NT2/D1 (cell line): ENCODE data around the gene ZNF48.

Source experiments
- SUZ12 ChIP-seq: IDR thresholded peaks from 2 replicates; pipeline ENCODE4 v1.6.1; 2011; ENCODE audit not compliant: insufficient read length, insufficient read depth; ENCODE audit errors: extremely low read depth
- YY1 ChIP-seq: IDR thresholded peaks from 2 replicates; pipeline ENCODE4 v1.6.1; 2011; ENCODE audit not compliant: insufficient read length, insufficient read depth

- no peak for TF ChIP-seq SUZ12
- TF ChIP-seq YY1 = no peak
These were observed 20.7 kb upstream of the ZNF48 start, which contains the start of gene MYL11 for GRCh38 chr16:30374538-30374937.
